NT2/D1 (cell line): ENCODE data around the gene NAMPT.

Experiments
- DNase-seq: peaks from one replicate; pipeline ENCODE4 v3.0.0-alpha.2; 2011; ENCODE audit warnings: low read depth, low spot score
- H3K27me3 ChIP-seq: 2 replicates; pipeline ENCODE4 v1.6.0; 2011; ENCODE audit warnings: mild to moderate bottlenecking; ENCODE audit not compliant: insufficient read length, insufficient read depth
- H3K36me3 ChIP-seq: 2 replicates; pipeline ENCODE4 v1.6.1; 2011; ENCODE audit warnings: mild to moderate bottlenecking, low read length, mixed read lengths; ENCODE audit not compliant: insufficient read depth, insufficient read length
- H3K4me1 ChIP-seq: 2 replicates; pipeline ENCODE4 v1.5.1; 2011; ENCODE audit not compliant: insufficient read depth, insufficient read length
- H3K4me3 ChIP-seq: 2 replicates; pipeline ENCODE4 v1.5.1; 2011; ENCODE audit warnings: low read depth; ENCODE audit not compliant: insufficient read length
- H3K9ac ChIP-seq: 2 replicates; pipeline ENCODE4 v1.6.0; 2011; ENCODE audit warnings: low read depth; ENCODE audit not compliant: insufficient read length
- H3K9me3 ChIP-seq: 2 replicates; pipeline ENCODE4 v1.5.1; 2011; ENCODE audit warnings: mild to moderate bottlenecking, low read length; ENCODE audit not compliant: insufficient read depth
- SUZ12 ChIP-seq: IDR thresholded peaks from 2 replicates; pipeline ENCODE4 v1.6.1; 2011; ENCODE audit not compliant: insufficient read length, insufficient read depth; ENCODE audit errors: extremely low read depth
- YY1 ChIP-seq: IDR thresholded peaks from 2 replicates; pipeline ENCODE4 v1.6.1; 2011; ENCODE audit not compliant: insufficient read length, insufficient read depth
- ZNF274 ChIP-seq: IDR thresholded peaks from 2 replicates; pipeline ENCODE4 v1.6.1; 2011; ENCODE audit warnings: mild to moderate bottlenecking, low read depth, low read length

The NAMPT gene

GRCh38 chr7:106269254-106269961 lies 15.4 kb downstream of the NAMPT start:
- peaks cover 60% of the 10 kb centered on the region for H3K36me3 ChIP-seq
- H3K27me3 ChIP-seq, result no peaks in the 10 kb centered on the region
- TF ChIP-seq SUZ12, result no peak
- TF ChIP-seq ZNF274, result no peak
- TF ChIP-seq YY1, result no peak
- no peaks in the 10 kb centered on the region for H3K4me1 ChIP-seq
- DNase-seq, result no peak
- no peaks in the 10 kb centered on the region for H3K9me3 ChIP-seq
- no peak overlapping the region for H3K9ac ChIP-seq
- H3K4me3 ChIP-seq, result no peak overlapping the region

DNA sequence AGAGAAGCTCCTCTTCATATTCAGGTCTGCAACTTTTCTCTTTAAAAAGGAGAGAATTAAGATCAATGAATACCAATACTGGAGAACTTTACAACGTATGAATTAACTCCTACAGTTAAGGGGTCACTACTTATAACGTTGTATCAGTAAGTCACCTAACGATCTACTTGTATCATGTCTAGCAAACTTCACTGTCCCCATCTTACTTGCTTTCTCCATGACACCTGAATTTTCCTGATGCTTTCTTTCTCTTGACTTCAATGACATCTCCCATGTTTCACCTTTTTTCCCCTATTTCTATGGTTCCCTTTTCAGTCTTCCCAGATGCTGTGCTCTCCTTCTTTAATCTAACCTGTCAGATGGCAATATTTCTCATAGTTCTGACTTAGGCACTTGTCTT lies 19.6 kb downstream of the NAMPT start:
- no peak for DNase-seq
- no peaks in the 10 kb centered on the region for H3K9me3 ChIP-seq
- H3K36me3 ChIP-seq, result peaks cover 36% of the 10 kb centered on the region
- H3K4me3 ChIP-seq, result no peak overlapping the region
- no peaks in the 10 kb centered on the region for H3K27me3 ChIP-seq
- H3K4me1 ChIP-seq, result no peaks in the 10 kb centered on the region
- no peak for TF ChIP-seq YY1
- no peak for TF ChIP-seq ZNF274
- no peak for TF ChIP-seq SUZ12
- no peak overlapping the region for H3K9ac ChIP-seq

- H3K4me3 ChIP-seq, result no peak overlapping the region
- no peaks in the 10 kb centered on the region for H3K9me3 ChIP-seq
- peaks cover 46% of the 10 kb centered on the region for H3K36me3 ChIP-seq
- no peaks in the 10 kb centered on the region for H3K27me3 ChIP-seq
- H3K4me1 ChIP-seq, result no peaks in the 10 kb centered on the region
- no peak overlapping the region for H3K9ac ChIP-seq
- TF ChIP-seq ZNF274 (no peak), YY1 (no peak), SUZ12 (no peak)
- DNase-seq, result no peak
These were observed 22.4 kb downstream of the NAMPT start for GRCh38 chr7:106262221-106262881.

- Histone ChIP-seq H3K4me3 (no peak overlapping the region), H3K4me1 (no peaks in the 10 kb centered on the region), H3K36me3 (peaks cover 35% of the 10 kb centered on the region), H3K27me3 (no peaks in the 10 kb centered on the region), H3K9ac (no peak overlapping the region), H3K9me3 (no peaks in the 10 kb centered on the region)
- TF ChIP-seq SUZ12, result no peak
- peak; percentile 28 for DNase-seq
These were observed 24.6 kb downstream of the NAMPT start for GRCh38 chr7:106260136-106260561.

- H3K4me3 ChIP-seq, result no peak overlapping the region
- DNase-seq, result no peak
- no peaks in the 10 kb centered on the region for H3K27me3 ChIP-seq
- H3K9me3 ChIP-seq, result no peaks in the 10 kb centered on the region
- H3K4me1 ChIP-seq, result no peaks in the 10 kb centered on the region
- H3K36me3 ChIP-seq, result peaks cover 39% of the 10 kb centered on the region
- TF ChIP-seq YY1 (no peak), ZNF274 (no peak), SUZ12 (no peak)
- H3K9ac ChIP-seq, result no peak overlapping the region
These were observed 26.0 kb downstream of the NAMPT start for GRCh38 chr7:106258789-106259188.

- Histone ChIP-seq H3K27me3 (no peaks in the 10 kb centered on the region), H3K4me1 (no peaks in the 10 kb centered on the region), H3K9me3 (no peaks in the 10 kb centered on the region), H3K36me3 (peaks cover 45% of the 10 kb centered on the region), H3K9ac (no peak overlapping the region), H3K4me3 (no peak overlapping the region)
- no peak for TF ChIP-seq ZNF274
- no peak for DNase-seq
These were observed 27.0 kb downstream of the NAMPT start for GRCh38 chr7:106257752-106258151.

- Histone ChIP-seq H3K27me3 (no peaks in the 10 kb centered on the region), H3K36me3 (peaks cover 57% of the 10 kb centered on the region), H3K9ac (no peak overlapping the region), H3K4me1 (no peaks in the 10 kb centered on the region), H3K9me3 (no peaks in the 10 kb centered on the region), H3K4me3 (no peak overlapping the region)
- no peak for DNase-seq
- TF ChIP-seq YY1 (no peak), SUZ12 (no peak), ZNF274 (no peak)
These were observed 28.6 kb downstream of the NAMPT start for GRCh38 chr7:106256144-106256543.
